ENCODE results near the gene WWOX. TPM values are rescaled to one million over a fixed set of nuclear protein-coding genes. Genes with fewer than 3 reads are reported as not detected.

Gene WWOX
- total and polyA plus RNA-seq, 2 donors (not counting 1 experiment from before 2014, with no cell fraction given) = 10.5 to 42.3 TPM

DNA sequence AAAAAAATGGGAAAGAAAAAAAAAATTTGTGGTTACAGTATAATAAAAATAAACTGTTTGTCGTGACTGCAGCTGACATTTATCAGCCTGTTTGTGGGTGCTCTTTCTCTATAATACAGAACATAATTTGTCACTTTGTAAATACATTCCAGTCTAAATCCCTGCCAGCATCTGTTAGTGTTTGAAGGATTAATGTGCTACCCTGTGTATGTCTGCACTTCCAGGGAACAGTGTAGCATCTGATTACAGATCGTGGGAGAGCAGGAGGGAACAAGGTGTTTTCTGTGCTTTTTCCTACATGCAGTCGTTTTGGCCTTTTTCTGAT is 265.1 kb downstream of the WWOX start:
- Histone ChIP-seq H2AFZ (ENCODE audit: insufficient read depth, low read depth, low read length, poor library complexity, severe bottlenecking) (no peak overlapping the region), H3K4me2 (replicated peaks; ENCODE audit: low read depth, low read length, poor library complexity, severe bottlenecking) (no peak overlapping the region), H3K36me3 (replicated peaks in 1 of 2; ENCODE audit: control extremely low read depth in 1 of 2, control insufficient read depth in 1 of 2, extremely low read depth in 1 of 2, insufficient read depth in 2 of 2, low read length in 1 of 2) (no peaks in the 10 kb centered on the region), H3K9ac (ENCODE audit: low read length) (no peak overlapping the region), H3K79me2 (ENCODE audit: control insufficient read depth, insufficient read depth, low read length) (no peaks in the 10 kb centered on the region), H4K20me1 (ENCODE audit: control insufficient read depth, insufficient read depth, low read length, poor library complexity, severe bottlenecking) (no peaks in the 10 kb centered on the region), H3K27me3 (replicated peaks in 1 of 4; ENCODE audit: control extremely low read depth in 1 of 4, control insufficient read depth in 3 of 4, insufficient read depth in 4 of 4, low read length in 3 of 4) (no peaks in the 10 kb centered on the region), H3K9me3 (ENCODE audit: control extremely low read depth in 1 of 3, control insufficient read depth in 2 of 3, insufficient read depth in 1 of 3, low read length in 2 of 3) (no peaks in the 10 kb centered on the region), H3K4me3 (ENCODE audit: control extremely low read depth in 1 of 5, extremely low read depth in 1 of 5, insufficient read depth in 1 of 5, low read depth in 2 of 5, low read length in 4 of 5) (no peak overlapping the region), H3K4me1 (ENCODE audit: control insufficient read depth in 2 of 2, insufficient read depth in 2 of 2, low read length in 2 of 2) (no peaks in the 10 kb centered on the region), H3K27ac (ENCODE audit: low read length in 2 of 2) (no peak overlapping the region)
- Mint-ChIP-seq H3K27me3 (no peaks in the 10 kb centered on the region), H3K4me3 (no peak overlapping the region), H3K4me1 (no peaks in the 10 kb centered on the region), H3K9me3 (ENCODE audit: insufficient read depth) (no peaks in the 10 kb centered on the region), H3K27ac (no peak overlapping the region)
- ChIA-PET POLR2A (no interaction called here), CTCF (no interaction called here)
- intact Hi-C loops (cut with micrococcal nuclease) = no loop called here
- TF ChIP-seq EZH2 (IDR thresholded peaks at IDR 0.05; ENCODE audit: borderline replicate concordance, insufficient read depth, low read depth, low read length, poor library complexity, severe bottlenecking) = no peak
- no peak for TF ChIP-seq CTCF (IDR thresholded peaks at IDR 0.05)
- DNase-seq = no peak
- WGBS (ENCODE audit: insufficient coverage) = 60% methylated on average over 1 of the region's 3 CpGs
- ATAC-seq (ENCODE audit: low read depth) = no peak

GRCh38 chr16:78365366-78365765 is 265.9 kb downstream of the WWOX start:
- Histone ChIP-seq H3K9ac (ENCODE audit: low read length) (no peak overlapping the region), H3K79me2 (ENCODE audit: control insufficient read depth, insufficient read depth, low read length) (no peaks in the 10 kb centered on the region), H3K9me3 (ENCODE audit: control extremely low read depth in 1 of 3, control insufficient read depth in 2 of 3, insufficient read depth in 1 of 3, low read length in 2 of 3) (peaks cover 0 to 2% (median 0%) of the 10 kb centered on the region in 3 donors), H3K27ac (ENCODE audit: low read length in 2 of 2) (no peak overlapping the region), H4K20me1 (ENCODE audit: control insufficient read depth, insufficient read depth, low read length, poor library complexity, severe bottlenecking) (no peaks in the 10 kb centered on the region), H3K27me3 (replicated peaks in 1 of 4; ENCODE audit: control extremely low read depth in 1 of 4, control insufficient read depth in 3 of 4, insufficient read depth in 4 of 4, low read length in 3 of 4) (no peaks in the 10 kb centered on the region), H3K36me3 (replicated peaks in 1 of 2; ENCODE audit: control extremely low read depth in 1 of 2, control insufficient read depth in 1 of 2, extremely low read depth in 1 of 2, insufficient read depth in 2 of 2, low read length in 1 of 2) (no peaks in the 10 kb centered on the region), H2AFZ (ENCODE audit: insufficient read depth, low read depth, low read length, poor library complexity, severe bottlenecking) (no peak overlapping the region), H3K4me3 (ENCODE audit: control extremely low read depth in 1 of 5, extremely low read depth in 1 of 5, insufficient read depth in 1 of 5, low read depth in 2 of 5, low read length in 4 of 5) (no peak overlapping the region), H3K4me1 (ENCODE audit: control insufficient read depth in 2 of 2, insufficient read depth in 2 of 2, low read length in 2 of 2) (no peaks in the 10 kb centered on the region), H3K4me2 (replicated peaks; ENCODE audit: low read depth, low read length, poor library complexity, severe bottlenecking) (no peak overlapping the region)
- Mint-ChIP-seq H3K4me3 (no peak overlapping the region), H3K4me1 (no peaks in the 10 kb centered on the region), H3K27ac (no peak overlapping the region), H3K9me3 (ENCODE audit: insufficient read depth) (no peaks in the 10 kb centered on the region), H3K27me3 (no peaks in the 10 kb centered on the region)
- POLR2A ChIA-PET = no interaction called here
- CTCF ChIA-PET = no interaction called here
- no CpG with 5 or more reads among the region's 2 CpGs for WGBS (ENCODE audit: insufficient coverage)
- DNase-seq (no peak), ATAC-seq (ENCODE audit: low read depth) (no peak)
- intact Hi-C loops (cut with micrococcal nuclease) = no loop called here
- TF ChIP-seq CTCF (IDR thresholded peaks at IDR 0.05) (no peak), EZH2 (IDR thresholded peaks at IDR 0.05; ENCODE audit: borderline replicate concordance, insufficient read depth, low read depth, low read length, poor library complexity, severe bottlenecking) (no peak)
